Measurements from ENCODE around the gene HOXD1. TPM values are rescaled to one million over a fixed set of nuclear protein-coding genes. Genes with fewer than 3 reads are reported as not detected.

Gene HOXD1
- total RNA-seq, 4 donors from 2014 or later, result 0.23 to 0.55 (median 0.27) TPM; not detected in 1

DNA sequence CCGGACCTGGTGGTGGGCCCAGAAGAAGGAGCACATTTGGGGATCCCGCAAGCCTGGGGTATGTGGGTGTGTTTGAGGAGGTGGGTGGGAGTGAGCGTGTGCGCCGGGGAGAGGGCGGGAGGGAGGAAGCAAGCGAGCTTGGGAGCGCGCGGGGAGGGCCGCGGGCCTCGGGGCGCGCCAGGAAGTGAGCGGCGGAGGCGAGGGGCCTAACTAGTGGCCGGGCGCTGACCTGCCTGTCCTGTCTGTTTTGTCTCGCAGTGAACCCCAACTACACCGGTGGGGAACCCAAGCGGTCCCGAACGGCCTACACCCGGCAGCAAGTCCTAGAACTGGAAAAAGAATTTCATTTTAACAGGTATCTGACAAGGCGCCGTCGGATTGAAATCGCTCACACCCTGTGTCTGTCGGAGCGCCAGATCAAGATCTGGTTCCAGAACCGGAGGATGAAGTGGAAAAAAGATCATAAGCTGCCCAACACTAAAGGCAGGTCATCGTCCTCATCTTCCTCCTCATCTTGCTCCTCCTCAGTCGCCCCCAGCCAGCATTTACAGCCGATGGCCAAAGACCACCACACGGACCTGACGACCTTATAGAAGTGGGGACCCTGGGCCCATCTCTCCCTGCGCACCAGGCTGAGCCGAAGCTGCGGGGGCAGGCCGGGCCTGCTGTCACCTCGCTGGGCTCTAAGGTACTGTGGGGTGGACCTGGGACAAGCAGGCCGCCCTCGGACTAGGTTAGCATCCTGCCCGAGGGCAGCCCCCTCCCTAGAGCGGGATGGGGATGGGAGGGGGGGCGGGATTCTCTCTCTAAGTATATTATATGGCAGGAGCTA lies 35.9 kb upstream of the HOXD1 start:
- no peak overlapping the region for H3K4me3 ChIP-seq (ENCODE audit: low read depth, poor library complexity, severe bottlenecking)
- TF ChIP-seq, protein P1, sequence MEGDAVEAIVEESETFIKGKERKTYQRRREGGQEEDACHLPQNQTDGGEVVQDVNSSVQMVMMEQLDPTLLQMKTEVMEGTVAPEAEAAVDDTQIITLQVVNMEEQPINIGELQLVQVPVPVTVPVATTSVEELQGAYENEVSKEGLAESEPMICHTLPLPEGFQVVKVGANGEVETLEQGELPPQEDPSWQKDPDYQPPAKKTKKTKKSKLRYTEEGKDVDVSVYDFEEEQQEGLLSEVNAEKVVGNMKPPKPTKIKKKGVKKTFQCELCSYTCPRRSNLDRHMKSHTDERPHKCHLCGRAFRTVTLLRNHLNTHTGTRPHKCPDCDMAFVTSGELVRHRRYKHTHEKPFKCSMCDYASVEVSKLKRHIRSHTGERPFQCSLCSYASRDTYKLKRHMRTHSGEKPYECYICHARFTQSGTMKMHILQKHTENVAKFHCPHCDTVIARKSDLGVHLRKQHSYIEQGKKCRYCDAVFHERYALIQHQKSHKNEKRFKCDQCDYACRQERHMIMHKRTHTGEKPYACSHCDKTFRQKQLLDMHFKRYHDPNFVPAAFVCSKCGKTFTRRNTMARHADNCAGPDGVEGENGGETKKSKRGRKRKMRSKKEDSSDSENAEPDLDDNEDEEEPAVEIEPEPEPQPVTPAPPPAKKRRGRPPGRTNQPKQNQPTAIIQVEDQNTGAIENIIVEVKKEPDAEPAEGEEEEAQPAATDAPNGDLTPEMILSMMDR (IDR thresholded peaks at IDR 0.05), result no peak
- TF ChIP-seq POLR2A (IDR thresholded peaks at IDR 0.05), result no peak
- peak in 1 of 2 donors; percentile 75 for DNase-seq (ENCODE audit: low spot score in 2 of 2)
- 50 to 54% methylated on average over 48 of the region's 48 CpGs for WGBS, 2 donors
- intact Hi-C loops (cut with DNase I; ENCODE audit: low total_unique reads), result no loop called here

DNA sequence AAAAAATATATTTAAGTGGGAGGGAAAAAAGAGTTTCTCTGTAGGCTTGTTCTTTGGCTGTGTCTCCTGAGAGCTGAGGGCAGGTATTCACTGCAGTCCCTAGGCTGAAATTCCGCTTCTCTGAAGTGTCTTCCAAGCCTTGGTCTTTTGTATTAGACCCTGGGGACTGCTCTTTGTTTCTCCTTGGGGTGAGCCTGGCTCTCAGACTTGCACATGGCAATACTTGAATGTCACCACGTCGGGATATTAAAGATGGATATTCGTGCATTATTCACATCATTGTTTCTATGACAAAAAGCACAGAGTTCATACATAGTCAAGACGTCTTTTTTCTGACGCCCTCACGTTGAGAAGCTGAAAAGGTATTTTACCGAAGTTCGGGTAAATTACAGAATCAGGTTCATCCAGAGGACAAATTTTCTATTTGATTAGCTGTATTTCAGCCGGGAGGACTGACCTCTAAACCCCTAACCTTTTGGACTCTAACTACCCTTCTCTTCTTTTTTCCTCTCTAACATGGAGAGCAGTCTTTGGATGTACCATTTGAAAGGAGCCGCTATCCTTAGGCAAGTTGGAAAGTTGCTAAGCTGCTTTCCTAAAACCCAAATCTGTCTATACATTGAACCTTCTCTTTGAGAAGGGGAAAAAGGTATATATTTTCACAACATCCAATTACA lies 33.8 kb upstream of the HOXD1 start:
- TF ChIP-seq, protein P1 (IDR thresholded peaks at IDR 0.05), result no peak
- no peak for TF ChIP-seq POLR2A (IDR thresholded peaks at IDR 0.05)
- WGBS, 2 donors, result 66 to 71% methylated on average over 11 of the region's 11 CpGs
- DNase-seq (ENCODE audit: low spot score in 2 of 2), result no peak
- intact Hi-C loops (cut with DNase I; ENCODE audit: low total_unique reads), result no loop called here
- H3K4me3 ChIP-seq (ENCODE audit: low read depth, poor library complexity, severe bottlenecking), result no peak overlapping the region

DNA sequence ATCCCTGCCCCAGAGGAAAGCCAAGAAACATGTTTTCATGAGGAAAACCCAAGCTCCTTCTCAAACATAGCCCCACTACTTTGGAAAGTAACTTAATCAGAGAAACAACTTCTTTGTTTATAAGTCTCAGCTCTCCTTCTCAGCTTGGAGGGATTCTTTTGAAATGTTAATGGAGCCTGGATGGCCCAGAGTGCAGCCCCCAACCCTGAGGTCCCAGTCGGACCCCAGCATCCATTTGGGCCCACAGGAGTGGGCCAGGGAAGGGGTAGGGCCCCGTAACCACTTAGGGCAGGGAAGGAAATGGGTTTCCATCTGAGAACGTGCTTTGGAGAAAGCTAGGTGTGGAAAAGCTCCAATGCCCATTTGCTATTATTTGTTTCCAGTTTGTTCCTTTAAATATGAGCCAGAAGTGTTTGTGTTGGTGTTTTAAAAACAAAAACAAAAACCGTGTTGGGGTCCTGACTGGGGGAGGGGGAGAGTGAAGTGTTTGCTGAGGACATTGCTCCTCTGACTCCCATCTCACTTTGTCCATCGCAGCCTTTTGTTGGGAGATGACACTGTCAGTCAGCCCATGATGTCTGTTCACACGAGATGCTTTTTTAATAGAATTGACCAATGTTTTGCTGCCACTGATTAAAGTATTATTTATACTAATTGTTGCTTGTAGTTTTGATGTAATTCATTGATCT lies 33.0 kb upstream of the HOXD1 start:
- intact Hi-C loops (cut with DNase I; ENCODE audit: low total_unique reads), result no loop called here
- WGBS, 2 donors, result 62 to 64% methylated on average over 6 of the region's 6 CpGs
- no peak for TF ChIP-seq POLR2A (IDR thresholded peaks at IDR 0.05)
- TF ChIP-seq, protein P1 (IDR thresholded peaks at IDR 0.05), result no peak
- DNase-seq (ENCODE audit: low spot score in 2 of 2), result no peak
- no peak overlapping the region for H3K4me3 ChIP-seq (ENCODE audit: low read depth, poor library complexity, severe bottlenecking)

DNA sequence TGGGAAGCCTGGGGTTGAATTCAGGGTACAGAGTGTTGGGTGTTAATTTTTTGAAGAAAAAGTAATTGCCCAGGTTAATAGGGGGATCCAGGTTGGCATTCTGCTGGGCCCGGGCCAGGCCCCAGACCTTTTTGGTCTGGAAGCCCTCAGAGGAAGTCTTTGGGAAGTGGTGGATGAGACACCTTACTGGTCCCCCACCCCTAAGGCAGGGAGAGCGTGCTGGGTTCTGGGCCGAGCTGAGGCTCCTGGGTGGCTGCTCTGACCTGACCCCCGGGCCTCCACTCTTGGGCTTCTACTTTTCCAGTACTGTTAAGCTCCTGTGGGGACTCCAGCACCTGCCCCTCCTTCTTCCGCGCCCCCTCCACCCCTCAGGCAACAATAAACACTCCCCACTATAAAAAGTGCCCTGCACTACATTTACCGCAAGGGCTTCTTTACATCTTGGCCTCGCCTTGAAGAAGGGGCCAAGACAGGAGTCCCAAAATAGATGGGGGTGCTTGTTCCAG lies 32.1 kb upstream of the HOXD1 start:
- intact Hi-C loops (cut with DNase I; ENCODE audit: low total_unique reads), result no loop called here
- 69% methylated on average over 8 of the region's 8 CpGs for WGBS, 2 donors
- H3K4me3 ChIP-seq (ENCODE audit: low read depth, poor library complexity, severe bottlenecking), result no peak overlapping the region
- no peak for TF ChIP-seq POLR2A (IDR thresholded peaks at IDR 0.05)
- TF ChIP-seq, protein P1 (IDR thresholded peaks at IDR 0.05), result no peak
- peak in 1 of 2 donors; percentile 73 for DNase-seq (ENCODE audit: low spot score in 2 of 2)

DNA sequence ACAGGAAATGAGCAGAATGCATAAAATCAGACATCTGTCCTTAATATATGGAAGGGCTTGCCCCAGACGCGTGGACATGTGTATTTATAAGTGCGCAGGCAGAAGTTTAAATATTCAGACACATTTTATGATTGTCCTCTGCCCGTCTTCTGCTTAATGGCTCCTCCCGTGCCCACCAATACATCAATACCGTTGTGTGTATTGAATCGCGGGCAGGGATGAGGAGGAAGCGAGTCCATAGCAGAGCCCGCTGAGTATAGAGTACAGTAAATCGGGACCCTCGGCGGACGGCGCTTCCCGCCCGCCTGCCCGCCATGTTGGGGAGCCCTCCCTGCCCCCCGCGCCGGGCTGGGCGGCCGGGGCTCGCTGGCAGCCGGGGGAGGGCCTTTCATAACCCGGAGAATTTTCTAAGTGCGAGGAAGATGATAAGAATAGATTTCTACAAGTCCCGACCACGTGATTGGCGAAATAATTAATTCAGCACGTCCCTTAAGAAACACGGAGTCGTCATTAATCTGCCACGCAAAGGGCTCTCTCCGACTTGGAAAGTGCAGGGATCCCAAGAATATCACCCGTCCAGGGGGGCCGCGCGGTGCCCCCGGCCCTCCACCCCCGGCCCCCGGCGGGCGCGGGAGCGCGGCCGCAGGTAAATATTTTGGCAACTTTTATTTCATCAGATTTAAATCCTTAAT lies 31.5 kb upstream of the HOXD1 start, which contains the start of gene HOXD3:
HOXD3 (plus strand) TSS at position 501 of the 692 bp plus-strand sequence. CDS start 11,808 bp downstream, outside the sequence.
- H3K4me3 ChIP-seq (ENCODE audit: low read depth, poor library complexity, severe bottlenecking), result no peak within 1 kb of the TSS
- TF ChIP-seq POLR2A (IDR thresholded peaks at IDR 0.05), result no peak
- TF ChIP-seq, protein P1 (IDR thresholded peaks at IDR 0.05), result no peak
- WGBS, 2 donors, result 18 to 19% methylated on average over 48 of the region's 48 CpGs
- DNase-seq (ENCODE audit: low spot score in 2 of 2), result peak in 1 of 2 donors; percentile 68
- intact Hi-C loops (cut with DNase I; ENCODE audit: low total_unique reads), result no loop called here
